ENCODE data around the gene DAGLB. TPM values are rescaled to one million over a fixed set of nuclear protein-coding genes. Genes with fewer than 3 reads are reported as not detected.
"Not testable (repeated sequence)": the region's sequence is repeated elsewhere in the genome, so short reads cannot be mapped to it uniquely, and the experiment has no call there.

DAGLB gene
- total and polyA plus RNA-seq, 2 of the 4 experiments (the other 2 are of a cell fraction) = 23.4 to 33.5 TPM

DNA sequence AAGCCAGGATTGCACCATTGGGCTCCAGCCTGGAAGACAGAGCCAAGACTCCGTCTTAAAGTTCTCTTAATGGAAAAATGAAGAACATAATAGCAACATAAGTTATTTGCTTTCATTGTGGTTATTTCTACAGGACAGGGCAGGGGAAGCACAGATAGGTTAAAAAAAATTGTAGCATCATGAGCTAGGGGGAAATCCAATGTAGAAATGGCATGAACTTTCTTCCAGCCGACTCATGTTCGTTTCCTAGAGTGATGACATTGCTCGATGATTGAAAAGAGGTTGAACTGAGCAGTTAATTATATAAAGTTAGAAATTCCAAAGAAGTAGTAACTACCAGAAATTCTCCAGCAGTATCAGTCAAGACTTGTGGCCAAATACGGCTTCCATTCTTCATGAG is 64.9 kb downstream of the DAGLB start:
- in situ Hi-C loops (cut with MboI; ENCODE audit: low sequenced_read_pairs) = no loop called here
- WGBS, 2 experiments (ENCODE audit: extremely low coverage in 2 of 2, insufficient read length in 1 of 2) = no CpG with 5 or more reads among the region's 5 CpGs
- Histone ChIP-seq H2AK5ac (ENCODE audit: low read depth, low read length) (no peak overlapping the region), H3K4me1 (ENCODE audit: control insufficient read depth, insufficient read depth, low read length) (peaks cover 20% of the 10 kb centered on the region), H3K18ac (ENCODE audit: low read depth, low read length) (no peak overlapping the region), H3K4me3 (ENCODE audit: insufficient read depth, low read depth, low read length) (no peak overlapping the region), H2BK15ac (ENCODE audit: low read depth, low read length) (no peak overlapping the region), H3K56ac (ENCODE audit: extremely low read depth, insufficient read depth, low read length) (no peak overlapping the region), H3K9me1 (ENCODE audit: insufficient read depth, low read length) (peaks cover 28% of the 10 kb centered on the region), H3K36me3 (ENCODE audit: control insufficient read depth, insufficient read depth, low read length) (peaks cover 10% of the 10 kb centered on the region), H2BK20ac (ENCODE audit: low read depth, low read length) (no peak overlapping the region), H3K9me3 (ENCODE audit: control insufficient read depth, insufficient read depth, low read length) (no peaks in the 10 kb centered on the region), H3K14ac (replicated peaks; ENCODE audit: low read depth, low read length) (no peak overlapping the region), H2AFZ (replicated peaks; ENCODE audit: low read length, poor library complexity) (no peak overlapping the region), H3K23ac (ENCODE audit: low read depth, low read length) (no peak overlapping the region), H3K9ac (ENCODE audit: low read depth, low read length) (no peak overlapping the region), H3K4ac (ENCODE audit: low read depth, low read length) (no peak overlapping the region), H2AK9ac (replicated peaks; ENCODE audit: low read depth, low read length, poor library complexity) (no peak overlapping the region), H4K20me1 (ENCODE audit: insufficient read depth, low read length) (peaks cover 99% of the 10 kb centered on the region), H3K4me2 (ENCODE audit: low read depth, low read length) (no peak overlapping the region), H2BK5ac (ENCODE audit: low read depth, low read length, poor library complexity, severe bottlenecking) (no peak overlapping the region), H2BK120ac (ENCODE audit: low read depth, low read length) (no peak overlapping the region), H4K91ac (ENCODE audit: insufficient read depth, low read depth, low read length) (no peak overlapping the region), H4K8ac (ENCODE audit: low read depth in 2 of 2, low read length in 2 of 2) (no peak overlapping the region), H3K27ac (ENCODE audit: insufficient read depth, low read length) (no peak overlapping the region), H4K5ac (ENCODE audit: low read depth, low read length) (no peak overlapping the region), H3K27me3 (ENCODE audit: control insufficient read depth, insufficient read depth, low read length) (no peaks in the 10 kb centered on the region), H3K79me1 (ENCODE audit: low read depth in 1 of 2, low read length in 2 of 2) (peaks cover 2 to 37% of the 10 kb centered on the region in 2 experiments; a peak in 2 of 4 replicates)
- ChIA-PET POLR2A (ENCODE audit: unreplicated experiment) (no interaction called here), CTCF (no interaction called here)
- ATAC-seq (ENCODE audit: low read depth) (no peak), DNase-seq (no peak)
- TF ChIP-seq, protein P1, sequence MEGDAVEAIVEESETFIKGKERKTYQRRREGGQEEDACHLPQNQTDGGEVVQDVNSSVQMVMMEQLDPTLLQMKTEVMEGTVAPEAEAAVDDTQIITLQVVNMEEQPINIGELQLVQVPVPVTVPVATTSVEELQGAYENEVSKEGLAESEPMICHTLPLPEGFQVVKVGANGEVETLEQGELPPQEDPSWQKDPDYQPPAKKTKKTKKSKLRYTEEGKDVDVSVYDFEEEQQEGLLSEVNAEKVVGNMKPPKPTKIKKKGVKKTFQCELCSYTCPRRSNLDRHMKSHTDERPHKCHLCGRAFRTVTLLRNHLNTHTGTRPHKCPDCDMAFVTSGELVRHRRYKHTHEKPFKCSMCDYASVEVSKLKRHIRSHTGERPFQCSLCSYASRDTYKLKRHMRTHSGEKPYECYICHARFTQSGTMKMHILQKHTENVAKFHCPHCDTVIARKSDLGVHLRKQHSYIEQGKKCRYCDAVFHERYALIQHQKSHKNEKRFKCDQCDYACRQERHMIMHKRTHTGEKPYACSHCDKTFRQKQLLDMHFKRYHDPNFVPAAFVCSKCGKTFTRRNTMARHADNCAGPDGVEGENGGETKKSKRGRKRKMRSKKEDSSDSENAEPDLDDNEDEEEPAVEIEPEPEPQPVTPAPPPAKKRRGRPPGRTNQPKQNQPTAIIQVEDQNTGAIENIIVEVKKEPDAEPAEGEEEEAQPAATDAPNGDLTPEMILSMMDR (conservative IDR thresholded peaks at IDR 0.05; ENCODE audit: low read depth, low read length) = no peak
- TF ChIP-seq FOS (IDR thresholded peaks at IDR 0.05; ENCODE audit: low read depth, low read length) (no peak), CHD1 (IDR thresholded peaks at IDR 0.05; ENCODE audit: low read depth, low read length) (no peak), RAD21 (IDR thresholded peaks at IDR 0.05; ENCODE audit: low read length) (no peak), RFX5 (IDR thresholded peaks at IDR 0.05; ENCODE audit: low read depth, low read length) (no peak), NFE2L2 (IDR thresholded peaks at IDR 0.05; ENCODE audit: low read depth, low read length) (no peak)
- TF ChIP-seq, protein P2, sequence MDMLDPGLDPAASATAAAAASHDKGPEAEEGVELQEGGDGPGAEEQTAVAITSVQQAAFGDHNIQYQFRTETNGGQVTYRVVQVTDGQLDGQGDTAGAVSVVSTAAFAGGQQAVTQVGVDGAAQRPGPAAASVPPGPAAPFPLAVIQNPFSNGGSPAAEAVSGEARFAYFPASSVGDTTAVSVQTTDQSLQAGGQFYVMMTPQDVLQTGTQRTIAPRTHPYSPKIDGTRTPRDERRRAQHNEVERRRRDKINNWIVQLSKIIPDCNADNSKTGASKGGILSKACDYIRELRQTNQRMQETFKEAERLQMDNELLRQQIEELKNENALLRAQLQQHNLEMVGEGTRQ (IDR thresholded peaks at IDR 0.05; ENCODE audit: low read depth, low read length) = no peak
- BruUV-seq (replicated peaks) = no TSS peak
- intact Hi-C loops (cut with micrococcal nuclease) = no loop called here
- dilution Hi-C loops (cut with HindIII; ENCODE audit: low sequenced_read_pairs, unreplicated experiment) = no loop called here

DNA sequence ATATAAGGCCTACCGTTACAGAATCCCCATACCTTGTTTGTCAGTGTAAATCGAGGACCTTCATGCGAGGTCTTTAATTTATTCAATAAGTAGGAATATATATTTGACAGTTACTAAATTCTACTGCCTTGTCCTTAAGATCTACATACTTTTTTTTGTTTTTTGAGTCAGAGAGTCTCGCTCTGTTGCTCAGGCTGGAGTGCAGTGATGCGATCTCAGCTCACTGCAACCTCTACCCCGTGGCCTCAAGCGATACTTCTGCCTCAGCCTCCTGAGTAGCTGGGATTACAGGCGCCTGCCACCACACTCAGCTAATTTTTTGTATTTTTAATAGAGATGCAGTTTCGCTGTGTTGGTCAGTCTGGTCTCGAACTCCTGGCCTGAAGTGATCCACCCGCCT is 65.9 kb downstream of the DAGLB start:
- H4K91ac ChIP-seq (ENCODE audit: insufficient read depth, low read depth, low read length); H2BK20ac ChIP-seq (ENCODE audit: low read depth, low read length); H3K4me2 ChIP-seq (ENCODE audit: low read depth, low read length); H3K27ac ChIP-seq (ENCODE audit: insufficient read depth, low read length); H3K4ac ChIP-seq (ENCODE audit: low read depth, low read length); H2BK5ac ChIP-seq (ENCODE audit: low read depth, low read length, poor library complexity, severe bottlenecking); H4K5ac ChIP-seq (ENCODE audit: low read depth, low read length); H2AK9ac ChIP-seq (replicated peaks; ENCODE audit: low read depth, low read length, poor library complexity); H3K27me3 ChIP-seq (ENCODE audit: control insufficient read depth, insufficient read depth, low read length); BruUV-seq (replicated peaks); H4K8ac ChIP-seq (ENCODE audit: low read depth in 2 of 2, low read length in 2 of 2); H3K9me3 ChIP-seq (ENCODE audit: control insufficient read depth, insufficient read depth, low read length); H3K23ac ChIP-seq (ENCODE audit: low read depth, low read length); CTCF ChIA-PET; H2BK15ac ChIP-seq (ENCODE audit: low read depth, low read length); H3K9ac ChIP-seq (ENCODE audit: low read depth, low read length); in situ Hi-C loops (cut with MboI; ENCODE audit: low sequenced_read_pairs); H2AFZ ChIP-seq (replicated peaks; ENCODE audit: low read length, poor library complexity); POLR2A ChIA-PET (ENCODE audit: unreplicated experiment); H3K56ac ChIP-seq (ENCODE audit: extremely low read depth, insufficient read depth, low read length); intact Hi-C loops (cut with micrococcal nuclease); H3K14ac ChIP-seq (replicated peaks; ENCODE audit: low read depth, low read length); DNase-seq; H3K4me3 ChIP-seq (ENCODE audit: insufficient read depth, low read depth, low read length); dilution Hi-C loops (cut with HindIII; ENCODE audit: low sequenced_read_pairs, unreplicated experiment); ATAC-seq (ENCODE audit: low read depth); H2AK5ac ChIP-seq (ENCODE audit: low read depth, low read length); H2BK120ac ChIP-seq (ENCODE audit: low read depth, low read length); H3K18ac ChIP-seq (ENCODE audit: low read depth, low read length): not testable (repeated sequence)
- Histone ChIP-seq H3K9me1 (ENCODE audit: insufficient read depth, low read length) (peaks cover 33% of the 10 kb centered on the region), H3K4me1 (ENCODE audit: control insufficient read depth, insufficient read depth, low read length) (peaks cover 23% of the 10 kb centered on the region), H4K20me1 (ENCODE audit: insufficient read depth, low read length) (peaks cover 99% of the 10 kb centered on the region), H3K79me1 (ENCODE audit: low read depth in 1 of 2, low read length in 2 of 2) (peaks cover 0 to 39% of the 10 kb centered on the region in 2 experiments; a peak in 2 of 4 replicates), H3K36me3 (ENCODE audit: control insufficient read depth, insufficient read depth, low read length) (peaks cover 14% of the 10 kb centered on the region)
- no CpG with 5 or more reads among the region's 11 CpGs for WGBS, 2 experiments (ENCODE audit: extremely low coverage in 2 of 2, insufficient read length in 1 of 2)

Measured in IMR-90 (cell line).